PFSK-1 (cell line): ENCODE data around the gene ATL2.

Source experiments
- FOXP2 ChIP-seq: optimal IDR thresholded peaks from 2 replicates; pipeline ENCODE3; 2011; ENCODE audit warnings: borderline replicate concordance, control low read depth, inconsistent platforms; ENCODE audit not compliant: insufficient read depth; ENCODE audit errors: extremely low read length, extremely low read depth
- POLR2AphosphoS5 ChIP-seq: IDR thresholded peaks from 2 replicates; pipeline ENCODE4 v1.6.1; 2012; ENCODE audit warnings: low read depth, mild to moderate bottlenecking, control low read depth, low read length, moderate library complexity
- SIN3A ChIP-seq: IDR thresholded peaks from 2 replicates; pipeline ENCODE4 v1.6.1; 2012; ENCODE audit warnings: mild to moderate bottlenecking, low read length, moderate library complexity, borderline replicate concordance; ENCODE audit not compliant: insufficient read depth
- TAF1 ChIP-seq: IDR thresholded peaks from 2 replicates; pipeline ENCODE4 v1.6.1; 2012; ENCODE audit warnings: low read length, control low read depth, borderline replicate concordance; ENCODE audit not compliant: insufficient read depth

DNA sequence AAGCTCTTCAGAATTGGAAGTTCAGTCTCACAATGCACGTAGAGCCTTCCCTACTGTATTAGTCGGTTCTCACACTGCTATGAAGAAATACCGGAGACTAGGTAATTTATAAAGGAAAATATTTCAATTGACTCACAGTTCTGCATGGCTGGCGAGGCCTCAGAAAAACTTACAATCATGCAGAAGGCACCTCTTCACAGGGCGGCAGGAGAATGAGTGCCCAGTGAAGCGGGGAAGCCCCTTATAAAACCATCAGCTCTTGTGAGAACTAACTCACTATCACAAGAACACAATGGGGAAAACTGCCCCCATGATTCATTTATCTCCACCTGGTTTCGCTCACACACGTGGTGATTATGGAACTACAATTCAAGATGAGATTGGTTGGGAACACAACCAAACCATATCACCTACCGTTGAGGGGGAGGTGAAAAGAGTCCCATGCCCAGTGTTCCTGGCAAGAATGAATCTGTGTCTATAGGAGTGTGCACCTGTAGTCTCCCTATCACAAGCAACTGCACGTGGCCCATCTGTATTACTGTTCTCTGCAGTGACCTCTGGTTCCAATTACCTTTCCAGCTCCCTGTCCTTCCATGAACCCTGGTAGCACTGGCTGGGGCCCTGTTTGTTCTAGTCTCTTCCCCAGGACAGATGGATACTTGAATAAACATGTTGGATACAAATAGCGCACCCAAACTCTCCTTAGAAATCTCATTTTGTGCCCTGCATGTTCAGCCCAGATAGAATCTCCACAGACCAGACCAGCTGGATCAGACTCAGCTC is 44.4 kb upstream of the ATL2 start:
- TF ChIP-seq POLR2AphosphoS5, result no peak
- TF ChIP-seq FOXP2, result no peak
- no peak for TF ChIP-seq TAF1
- no peak for TF ChIP-seq SIN3A
